ENCODE data around the gene GALR2.
"Not testable (repeated sequence)": the region's sequence is repeated elsewhere in the genome, so short reads cannot be mapped to it uniquely, and the experiment has no call there.

DNA sequence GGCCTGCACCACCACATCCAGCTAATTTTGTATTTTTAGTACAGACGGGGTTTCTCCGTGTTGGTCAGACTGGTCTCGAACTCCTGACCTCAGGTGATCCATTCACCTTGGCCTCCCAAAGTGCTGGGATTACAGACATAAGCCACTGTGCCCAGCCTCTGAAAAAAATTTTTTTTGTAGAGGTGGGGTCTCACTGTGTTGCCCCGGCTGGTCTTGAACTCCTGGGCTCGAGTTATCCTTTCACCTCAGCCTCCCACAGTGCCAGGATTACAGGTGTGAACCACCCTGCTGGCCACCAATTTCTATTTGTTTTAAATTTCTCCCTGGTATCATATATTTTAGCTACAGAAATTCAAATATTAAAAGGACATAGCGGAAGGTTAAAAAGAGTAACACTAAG, 16.3 kb upstream of the GALR2 start:
- not testable (repeated sequence) for TF ChIP-seq YY1 (IDR thresholded peaks at IDR 0.05; ENCODE audit: borderline replicate concordance in 1 of 3, control insufficient read depth in 1 of 3, extremely low read depth in 1 of 3, insufficient read depth in 3 of 3, insufficient read length in 1 of 3, insufficient replicate concordance in 2 of 3, low read depth in 1 of 3, low read length in 2 of 3); CBX5 (IDR thresholded peaks at IDR 0.05; ENCODE audit: borderline replicate concordance, low read depth)
- TF ChIP-seq, protein P1, sequence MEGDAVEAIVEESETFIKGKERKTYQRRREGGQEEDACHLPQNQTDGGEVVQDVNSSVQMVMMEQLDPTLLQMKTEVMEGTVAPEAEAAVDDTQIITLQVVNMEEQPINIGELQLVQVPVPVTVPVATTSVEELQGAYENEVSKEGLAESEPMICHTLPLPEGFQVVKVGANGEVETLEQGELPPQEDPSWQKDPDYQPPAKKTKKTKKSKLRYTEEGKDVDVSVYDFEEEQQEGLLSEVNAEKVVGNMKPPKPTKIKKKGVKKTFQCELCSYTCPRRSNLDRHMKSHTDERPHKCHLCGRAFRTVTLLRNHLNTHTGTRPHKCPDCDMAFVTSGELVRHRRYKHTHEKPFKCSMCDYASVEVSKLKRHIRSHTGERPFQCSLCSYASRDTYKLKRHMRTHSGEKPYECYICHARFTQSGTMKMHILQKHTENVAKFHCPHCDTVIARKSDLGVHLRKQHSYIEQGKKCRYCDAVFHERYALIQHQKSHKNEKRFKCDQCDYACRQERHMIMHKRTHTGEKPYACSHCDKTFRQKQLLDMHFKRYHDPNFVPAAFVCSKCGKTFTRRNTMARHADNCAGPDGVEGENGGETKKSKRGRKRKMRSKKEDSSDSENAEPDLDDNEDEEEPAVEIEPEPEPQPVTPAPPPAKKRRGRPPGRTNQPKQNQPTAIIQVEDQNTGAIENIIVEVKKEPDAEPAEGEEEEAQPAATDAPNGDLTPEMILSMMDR (IDR thresholded peaks at IDR 0.05 in 2 of 3, conservative IDR thresholded peaks at IDR 0.05 in 1 of 3; ENCODE audit: insufficient read depth in 2 of 3, low read depth in 1 of 3, low read length in 3 of 3): not testable (repeated sequence)

All from K562 (cell line).